SK-N-SH (cell line): ENCODE measurements around the gene PDZD2. TPM values are rescaled to one million over a fixed set of nuclear protein-coding genes. Genes with fewer than 3 reads are reported as not detected.
A peak's percentile ranks its signal among the peaks of the same experiment; 100 is the strongest.

Source experiments
- CTCF ChIA-PET: fragments of 300-600, 350-600 bp; formaldehyde crosslinking; extraction: SDS; loops from one replicate; lab custom pipeline; 2021; lab: Yijun Ruan, JAX
- POLR2A ChIA-PET: fragments of 350-600 bp; sonication (Branson Sonifier 250); formaldehyde crosslinking; extraction: SDS; loops from one replicate; lab custom pipeline; 2020; ENCODE audit warnings: antibody characterized with exemption, inconsistent platforms; lab: Yijun Ruan, JAX
- DNase-seq: peaks from one replicate; pipeline ENCODE4 v3.0.0; 2012
- H2AFZ ChIP-seq: fragments of 200-600 bp; sonication (generic); 2 replicates; pipeline ENCODE4 v1.8.1; 2016; ENCODE audit warnings: antibody characterized with exemption, mild to moderate bottlenecking, low read depth
- H3F3A ChIP-seq: fragments of 200-600 bp; sonication (generic); replicated peaks from 2 replicates; pipeline ENCODE3; 2016; ENCODE audit warnings: antibody characterized with exemption, mild to moderate bottlenecking; ENCODE audit not compliant: insufficient read depth
- H3K27ac ChIP-seq, 2 experiments: fragments of 200-500 bp in 1 of 2; fragments of 200-600 bp in 1 of 2; sonication (Bioruptor generic) in 1 of 2; sonication (generic), shearing (Covaris generic) in 1 of 2; 2 replicates each; pipeline versions ENCODE4 v1.5.1 to v1.6.1; 2014 to 2016; ENCODE audit warnings: low read depth in 2 of 2, inconsistent platforms in 1 of 2, low read length in 1 of 2, mild to moderate bottlenecking in 1 of 2, mixed read lengths in 1 of 2
- H3K27me3 ChIP-seq: fragments of 200-600 bp; sonication (generic), shearing (Covaris generic); 2 replicates; pipeline ENCODE4 v1.6.1; 2016; ENCODE audit warnings: mixed run types; ENCODE audit not compliant: insufficient read depth
- H3K36me3 ChIP-seq, 2 experiments: fragments of 200-500 bp in 1 of 2; fragments of 200-600 bp in 1 of 2; sonication (Bioruptor generic) in 1 of 2; sonication (generic) in 1 of 2; replicated peaks in 1 of 2; 2 replicates each; pipeline versions ENCODE3 to v1.5.1; 2014 to 2016; ENCODE audit warnings: low read length in 1 of 2, mild to moderate bottlenecking in 1 of 2; ENCODE audit not compliant: insufficient read depth in 2 of 2, control insufficient read depth in 1 of 2
- H3K4me1 ChIP-seq, 2 experiments: fragments of 200-500 bp in 1 of 2; fragments of 200-600 bp in 1 of 2; sonication (Bioruptor generic) in 1 of 2; sonication (generic), shearing (Covaris generic) in 1 of 2; 2 replicates each; pipeline versions ENCODE4 v1.5.1 to v1.6.1; 2014 to 2016; ENCODE audit warnings: low read depth in 1 of 2, low read length in 1 of 2, mixed run types in 1 of 2; ENCODE audit not compliant: insufficient read depth in 2 of 2, control insufficient read depth in 1 of 2
- H3K4me2 ChIP-seq: fragments of 200-600 bp; sonication (generic), shearing (Covaris generic); 2 replicates; pipeline ENCODE4 v1.6.1; 2017; ENCODE audit warnings: mixed run types
- H3K4me3 ChIP-seq, 2 experiments: fragments of 200-500 bp in 1 of 2; fragments of 200-600 bp in 1 of 2; sonication (Bioruptor generic) in 1 of 2; sonication (generic), shearing (Covaris generic) in 1 of 2; 2 replicates each; pipeline versions ENCODE4 v1.5.1 to v1.8.1; 2014 to 2016; ENCODE audit warnings: low read depth in 2 of 2, inconsistent platforms in 1 of 2, low read length in 1 of 2, mild to moderate bottlenecking in 1 of 2, mixed read lengths in 1 of 2, moderate library complexity in 1 of 2
- H3K79me2 ChIP-seq: fragments of 200-600 bp; sonication (generic); 2 replicates; pipeline ENCODE4 v1.8.1; 2017; ENCODE audit warnings: mild to moderate bottlenecking; ENCODE audit not compliant: insufficient read depth
- H3K9ac ChIP-seq: fragments of 200-600 bp; sonication (generic); 2 replicates; pipeline ENCODE4 v1.6.1; 2017; ENCODE audit warnings: mixed run types
- H3K9me2 ChIP-seq: fragments of 200-600 bp; sonication (generic); 2 replicates; pipeline ENCODE4 v1.6.1; 2017; ENCODE audit warnings: mixed run types
- H3K9me3 ChIP-seq: fragments of 200-600 bp; sonication (generic); 2 replicates; pipeline ENCODE4 v1.6.1; 2017; ENCODE audit warnings: mixed run types, mild to moderate bottlenecking, moderate library complexity
- H4K20me1 ChIP-seq: fragments of 200-600 bp; sonication (generic); 2 replicates; pipeline ENCODE4 v1.6.1; 2017; ENCODE audit warnings: mild to moderate bottlenecking, mixed run types; ENCODE audit not compliant: insufficient read depth
- ELF1 ChIP-seq: IDR thresholded peaks from 2 replicates; pipeline ENCODE4 v1.4.0; 2012
- EP300 ChIP-seq, 2 experiments: IDR thresholded peaks; 2 replicates each; pipeline versions ENCODE4 v1.4.0 to v1.6.1; 2012; ENCODE audit warnings: borderline replicate concordance in 1 of 2, low read depth in 1 of 2, low read length in 1 of 2
- FOXJ3 ChIP-seq: sonication (generic); formaldehyde crosslinking; IDR thresholded peaks from 2 replicates; pipeline ENCODE4 v1.5.1; 2020; ENCODE audit warnings: mild to moderate bottlenecking, missing genetic modification reagents
- GATA2 ChIP-seq: sonication (generic); formaldehyde crosslinking; IDR thresholded peaks from 2 replicates; pipeline ENCODE4 v1.5.0; 2020; ENCODE audit warnings: mild to moderate bottlenecking, missing genetic modification reagents
- TCF12 ChIP-seq: IDR thresholded peaks from 2 replicates; pipeline ENCODE4 v1.4.0; 2012
- WGBS: methylation state at CpG from one replicate; pipeline ENCODE4 v1.1.6; 2017; ENCODE audit warnings: low lambda C conversion rate; 5-methylcytosine and 5-hydroxymethylcytosine counted together
- polyA plus RNA-seq, 3 experiments: library from polyadenylated mRNA; depleted of rRNA; stranded (reverse); fragments of >200 nt; gene quantifications; 2 replicates each; pipeline ENCODE4 v1.2.3, GENCODE V29; 2012
- TF ChIP-seq, protein P1 (sequence below): IDR thresholded peaks from 2 replicates; pipeline ENCODE4 v1.4.0; 2012; ENCODE audit warnings: low read depth
- TF ChIP-seq, protein P2 (sequence below): IDR thresholded peaks from 2 replicates; pipeline ENCODE4; 2012

The PDZD2 gene
- polyA plus RNA-seq, 1 of the 3 experiments (the other 2 are of a cell fraction): 0.13 TPM

DNA sequence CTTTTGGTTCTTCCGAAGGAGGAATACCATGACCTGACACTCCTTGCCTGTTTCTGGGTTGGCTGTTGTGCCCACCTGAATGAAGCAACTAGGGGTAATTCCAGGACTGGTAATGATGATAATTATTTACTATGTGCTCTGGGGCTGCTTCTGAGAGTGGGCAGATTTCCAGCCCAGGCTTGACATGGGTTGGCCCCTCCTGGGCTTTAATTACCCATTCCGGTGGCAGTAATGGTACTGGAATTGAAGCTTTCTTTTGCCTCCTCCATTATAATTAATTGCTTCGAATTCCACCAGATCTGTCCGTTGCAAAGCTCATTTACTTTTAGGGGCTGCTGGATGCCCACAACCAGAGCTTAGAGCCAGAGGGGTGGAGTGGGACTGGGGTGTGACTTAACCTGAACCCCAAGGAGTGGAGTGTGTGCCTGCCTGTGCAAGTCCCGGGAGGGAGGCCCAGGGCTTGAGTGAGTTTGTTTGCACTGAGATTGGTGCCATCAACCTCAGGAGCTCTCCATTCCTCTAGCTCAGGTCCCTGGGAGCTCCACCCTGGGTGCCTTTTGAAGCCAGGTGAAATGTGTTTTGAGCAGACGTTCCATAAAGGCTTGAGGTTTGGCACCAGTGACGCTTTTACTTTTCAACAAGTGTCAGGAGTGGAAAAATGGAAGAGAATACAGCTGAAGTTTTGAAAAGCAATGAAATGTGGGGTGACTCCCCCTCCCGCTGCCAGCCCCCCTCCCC, 214.6 kb downstream of the PDZD2 start (continued):
- TF ChIP-seq, protein P1, sequence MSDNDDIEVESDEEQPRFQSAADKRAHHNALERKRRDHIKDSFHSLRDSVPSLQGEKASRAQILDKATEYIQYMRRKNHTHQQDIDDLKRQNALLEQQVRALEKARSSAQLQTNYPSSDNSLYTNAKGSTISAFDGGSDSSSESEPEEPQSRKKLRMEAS: no peak
- TF ChIP-seq, protein P2, sequence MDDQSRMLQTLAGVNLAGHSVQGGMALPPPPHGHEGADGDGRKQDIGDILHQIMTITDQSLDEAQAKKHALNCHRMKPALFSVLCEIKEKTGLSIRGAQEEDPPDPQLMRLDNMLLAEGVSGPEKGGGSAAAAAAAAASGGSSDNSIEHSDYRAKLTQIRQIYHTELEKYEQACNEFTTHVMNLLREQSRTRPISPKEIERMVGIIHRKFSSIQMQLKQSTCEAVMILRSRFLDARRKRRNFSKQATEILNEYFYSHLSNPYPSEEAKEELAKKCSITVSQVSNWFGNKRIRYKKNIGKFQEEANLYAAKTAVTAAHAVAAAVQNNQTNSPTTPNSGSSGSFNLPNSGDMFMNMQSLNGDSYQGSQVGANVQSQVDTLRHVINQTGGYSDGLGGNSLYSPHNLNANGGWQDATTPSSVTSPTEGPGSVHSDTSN: no peak
- TF ChIP-seq EP300 (IDR thresholded peaks at IDR 0.05; ENCODE audit: borderline replicate concordance in 1 of 2, low read depth in 1 of 2, low read length in 1 of 2) (no peak), ELF1 (no peak)
- TF ChIP-seq, all 33 proteins: peak for 0

DNA sequence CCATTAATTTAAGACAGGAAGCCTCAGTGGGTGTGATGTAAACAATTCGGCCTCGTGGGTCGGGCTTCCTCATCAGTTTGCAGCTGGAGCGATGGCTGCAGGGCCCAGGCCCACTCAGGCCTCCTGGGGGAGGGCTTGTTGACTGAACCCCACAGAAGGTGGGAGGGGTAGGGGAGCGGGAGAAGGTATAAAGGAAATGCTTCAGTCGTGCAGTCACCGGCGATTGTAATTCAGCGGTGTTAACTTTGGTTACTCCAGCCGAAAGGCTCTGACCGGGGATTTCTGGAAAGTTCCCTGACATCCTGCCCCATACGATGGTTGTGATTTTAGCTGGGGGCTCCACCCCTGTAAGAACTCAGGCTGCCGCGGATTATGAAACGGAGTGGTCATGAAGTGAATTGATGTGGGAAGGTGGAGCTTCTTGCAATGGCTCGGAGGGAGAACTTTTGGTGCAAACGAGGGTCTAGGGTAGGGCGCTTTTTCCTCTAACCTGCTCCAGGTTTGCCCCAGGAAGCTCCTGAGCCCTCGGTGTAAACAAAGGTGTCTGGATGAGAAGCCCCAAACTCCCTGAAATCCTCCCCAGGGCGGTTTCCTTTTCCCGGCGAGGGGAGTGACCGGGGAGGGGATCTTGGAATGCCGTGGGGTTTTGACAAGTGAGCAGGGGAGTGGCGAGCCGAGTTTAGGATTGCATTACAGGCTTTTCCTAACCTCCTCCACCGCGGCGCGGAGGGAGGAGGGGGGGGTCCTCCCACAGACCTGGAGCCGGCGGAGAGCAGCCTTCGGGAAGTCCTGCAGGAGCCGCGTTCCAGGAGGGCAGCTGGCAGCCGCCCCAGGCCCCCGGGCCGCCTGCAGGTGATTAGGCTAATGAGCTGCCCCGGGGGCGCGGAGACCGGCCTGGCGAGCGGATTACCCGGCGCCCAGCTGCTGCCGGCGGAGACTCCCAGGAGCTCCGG, 215.5 kb downstream of the PDZD2 start:
- Histone ChIP-seq H3K27ac (no peak overlapping the region), H3K9ac (no peak overlapping the region), H2AFZ (no peak overlapping the region), H3K9me3 (peaks cover 2% of the 10 kb centered on the region; the same call in 1 of the 2 replicates), H3K36me3 (no peaks in the 10 kb centered on the region), H3K79me2 (no peaks in the 10 kb centered on the region), H3K27me3 (peaks cover 24% of the 10 kb centered on the region; the same call in 1 of the 2 replicates), H3K4me1 (peaks cover 0 to 17% of the 10 kb centered on the region in 2 experiments; a peak in 1 of 4 replicates), H4K20me1 (no peaks in the 10 kb centered on the region), H3K4me3 (peak overlapping the region; percentile 27 to 37; a peak in 3 of 4 replicates), H3F3A (no peaks in the 10 kb centered on the region), H3K9me2 (no peaks in the 10 kb centered on the region), H3K4me2 (peak overlapping the region; percentile 59)
- peak; percentile 72 for DNase-seq
- TF ChIP-seq FOXJ3 (CRISPR knock-in tag) (no peak), EP300 (IDR thresholded peaks at IDR 0.05; ENCODE audit: borderline replicate concordance in 1 of 2, low read depth in 1 of 2, low read length in 1 of 2) (peak in 1 of 2 experiments; percentile 39; a peak in 1 of 4 replicates), TCF12 (no peak), GATA2 (CRISPR knock-in tag) (peak; percentile 20; the same call in 1 of the 2 replicates)
- WGBS: 64% methylated on average over 26 of the region's 49 CpGs
- POLR2A ChIA-PET: interaction anchor here (0.9 to 1.2 kb wide), 2 partner anchors 10 to 14 kb away, joined by 3 to 4 read pairs; no protein-coding TSS in a partner anchor
- CTCF ChIA-PET: interaction anchor here (0.6 to 4.9 kb wide), 3 partner anchors 8 to 222 kb away, joined by 3 to 21 read pairs (median 6); no protein-coding TSS in a partner anchor
